T follicular helper cell (primary cell): ENCODE data around the gene DCAF7.

Experiments used
- DNase-seq: peaks from one replicate; pipeline ENCODE4 v3.0.0-alpha.2; 2020; ENCODE audit warnings: low read depth

DCAF7 gene

DNA sequence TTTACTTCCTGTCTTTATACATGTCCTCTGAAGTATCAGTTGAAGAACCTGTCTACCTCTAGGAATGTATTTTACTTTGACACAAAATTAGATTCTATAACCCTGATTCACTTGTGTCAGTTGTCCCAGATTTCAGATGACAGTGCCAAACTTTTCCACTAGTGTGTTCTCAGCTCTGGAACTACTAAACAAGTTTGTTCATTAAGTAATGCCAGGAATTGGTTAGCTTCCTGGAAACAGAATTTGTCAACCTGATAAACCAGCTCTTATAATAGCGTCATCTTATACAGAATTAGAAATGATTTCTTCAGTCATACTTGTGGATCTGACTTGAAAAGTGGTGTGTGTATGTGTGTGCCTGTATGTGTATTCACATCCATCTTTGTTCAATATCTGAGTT lies 79.3 kb downstream of the DCAF7 start:
- no peak for DNase-seq

DNA sequence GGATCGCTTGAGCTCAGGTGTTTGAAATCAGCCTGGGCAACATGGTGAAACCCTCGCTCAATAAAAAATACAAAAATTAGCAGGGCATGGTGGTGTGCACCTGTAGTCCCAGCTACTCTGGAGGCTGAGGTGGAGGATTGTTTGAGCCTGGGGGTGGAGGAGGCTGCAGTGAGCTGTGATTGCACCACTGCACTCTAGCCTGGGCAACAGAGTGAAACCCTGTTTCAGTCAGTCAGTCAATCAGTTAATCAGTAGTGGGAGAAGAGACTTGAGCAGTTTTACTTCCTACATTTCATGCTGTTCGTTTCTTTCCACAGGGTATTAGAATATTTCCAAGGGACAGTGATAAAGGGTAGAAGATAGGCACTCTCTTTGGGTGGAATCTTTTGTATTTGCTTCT lies 80.8 kb downstream of the DCAF7 start:
- no peak for DNase-seq

DNA sequence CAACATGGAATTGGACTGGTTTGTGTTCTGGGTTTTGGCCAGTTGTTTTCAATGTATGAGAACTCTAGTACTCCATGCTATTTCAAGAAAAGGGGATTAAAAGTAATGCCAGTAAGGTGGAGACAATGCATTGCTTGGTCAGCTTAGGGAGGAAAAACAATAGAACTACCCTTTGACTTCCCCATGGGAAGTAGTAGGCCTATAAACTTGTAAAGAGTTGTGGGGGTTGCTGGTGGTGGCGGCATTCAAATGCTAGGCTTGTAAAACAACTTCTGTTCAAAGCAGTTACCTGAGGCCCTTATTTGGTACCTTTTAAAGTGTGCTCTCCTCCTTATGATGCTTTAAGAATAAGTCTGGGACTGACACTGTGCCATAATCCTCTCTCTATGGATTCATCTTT lies 81.3 kb downstream of the DCAF7 start:
- DNase-seq: no peak

DNA sequence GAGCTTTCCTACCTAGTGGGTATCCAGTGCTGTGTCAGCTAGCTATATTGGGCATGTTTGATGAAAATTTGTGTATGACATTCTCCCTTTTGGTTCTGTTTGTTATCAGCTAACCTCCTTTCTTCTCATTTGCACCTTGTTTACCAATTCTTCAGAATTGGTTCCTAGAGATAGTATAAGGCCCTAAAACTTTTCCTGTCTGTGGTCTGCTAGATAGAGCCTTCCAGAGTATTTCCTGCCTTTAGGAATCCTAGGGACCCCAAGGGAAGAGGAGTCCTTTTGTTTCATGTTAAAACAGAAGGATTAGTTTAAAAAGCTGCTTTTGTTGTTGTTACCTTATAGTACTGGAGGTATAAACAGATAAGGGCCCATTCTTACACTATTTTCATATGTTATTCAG lies 83.5 kb downstream of the DCAF7 start:
- no peak for DNase-seq

GRCh38 chr17:63634163-63634562 lies 83.9 kb downstream of the DCAF7 start:
- DNase-seq: no peak

- no peak for DNase-seq
These were observed 84.5 kb downstream of the DCAF7 start for GRCh38 chr17:63634816-63635215.

GRCh38 chr17:63635290-63635689 lies 85.0 kb downstream of the DCAF7 start:
- no peak for DNase-seq

DNA sequence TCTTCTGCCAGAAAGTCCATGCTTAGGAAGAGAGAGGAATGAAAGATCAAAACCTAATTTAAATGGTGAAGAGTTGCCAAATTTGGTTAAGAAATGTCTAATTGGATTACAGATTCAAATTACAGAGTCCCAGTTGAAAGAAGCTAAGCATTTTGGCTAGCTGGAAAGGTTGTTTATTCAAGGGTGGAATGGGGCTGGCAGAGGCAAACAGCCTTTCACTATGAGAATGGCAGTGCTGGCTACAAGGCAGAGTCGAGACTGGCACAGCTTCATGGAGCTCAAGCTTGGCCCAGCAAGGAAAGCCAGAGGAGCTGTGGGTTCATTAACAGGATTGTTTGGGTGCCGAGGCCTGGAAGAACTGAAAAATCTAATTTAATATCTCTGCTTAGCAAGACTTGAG lies 85.5 kb downstream of the DCAF7 start:
- no peak for DNase-seq

GRCh38 chr17:63639125-63639524 lies 88.8 kb downstream of the DCAF7 start:
- DNase-seq: no peak

GRCh38 chr17:63640038-63640437 lies 89.8 kb downstream of the DCAF7 start:
- no peak for DNase-seq

GRCh38 chr17:63641692-63642448 lies 91.6 kb downstream of the DCAF7 start:
- DNase-seq: no peak
